Fibroblast of villous mesenchyme (primary cell): Measurements from ENCODE around the gene C2CD4C. TPM values are rescaled to one million over a fixed set of nuclear protein-coding genes. Genes with fewer than 3 reads are reported as not detected.

ENCODE experiments used
- DNase-seq: peaks from one replicate; pipeline ENCODE4 v3.0.0-alpha.2; 2010; ENCODE audit warnings: low read depth
- H3K4me3 ChIP-seq: 2 replicates; pipeline ENCODE4 v1.5.1; 2011; ENCODE audit warnings: low read depth, mild to moderate bottlenecking, low read length
- total RNA-seq: library from RNA; depleted of rRNA; stranded (reverse); fragments of >200 nt; gene quantifications from 2 replicates; pipeline ENCODE4 v1.2.3, GENCODE V29; 2012
- TF ChIP-seq, protein P1 (sequence below): IDR thresholded peaks from 2 replicates; pipeline ENCODE4 v1.5.1; 2012; ENCODE audit warnings: low read depth, mild to moderate bottlenecking, low read length; ENCODE audit not compliant: insufficient read depth

The C2CD4C gene
- total RNA-seq, 1 donor, result not detected

DNA sequence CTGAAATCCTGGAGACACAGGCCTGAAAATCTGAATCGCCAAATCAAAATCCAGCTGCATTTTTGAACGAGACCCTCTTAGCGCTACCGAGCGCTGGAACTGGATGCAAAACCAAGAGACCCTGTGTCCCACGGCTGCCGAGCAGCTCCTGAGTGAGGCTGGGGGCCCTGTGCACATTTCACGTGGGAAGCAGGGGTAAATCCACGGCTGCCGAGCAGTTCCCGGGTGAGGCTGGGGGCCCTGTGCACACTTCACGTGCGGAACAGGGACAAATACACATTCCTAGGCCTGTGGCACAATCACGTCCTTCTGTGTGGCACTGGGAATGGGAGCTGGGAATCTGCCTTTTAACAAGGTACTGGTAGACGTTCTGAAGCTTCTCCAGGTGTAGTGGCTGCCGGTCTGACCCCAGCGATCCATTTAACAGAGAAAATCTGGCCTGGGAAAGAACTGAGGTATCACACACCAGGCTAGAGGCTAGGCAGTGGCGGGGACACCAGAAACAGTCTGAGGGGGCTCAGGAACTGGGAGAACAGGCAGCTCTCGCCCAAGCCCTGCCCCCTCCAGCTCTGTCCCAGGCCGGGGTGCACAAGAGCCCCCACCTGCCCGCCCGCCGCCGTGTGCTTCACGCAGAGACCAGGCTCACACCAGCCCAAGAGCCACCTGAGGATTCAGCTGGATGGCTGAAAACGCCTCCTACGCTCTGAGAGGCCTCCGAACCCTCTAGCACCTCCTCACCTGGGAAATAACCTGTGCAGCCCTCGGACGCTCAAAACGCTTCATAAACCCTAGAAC lies 11.0 kb upstream of the C2CD4C start:
- TF ChIP-seq, protein P1, sequence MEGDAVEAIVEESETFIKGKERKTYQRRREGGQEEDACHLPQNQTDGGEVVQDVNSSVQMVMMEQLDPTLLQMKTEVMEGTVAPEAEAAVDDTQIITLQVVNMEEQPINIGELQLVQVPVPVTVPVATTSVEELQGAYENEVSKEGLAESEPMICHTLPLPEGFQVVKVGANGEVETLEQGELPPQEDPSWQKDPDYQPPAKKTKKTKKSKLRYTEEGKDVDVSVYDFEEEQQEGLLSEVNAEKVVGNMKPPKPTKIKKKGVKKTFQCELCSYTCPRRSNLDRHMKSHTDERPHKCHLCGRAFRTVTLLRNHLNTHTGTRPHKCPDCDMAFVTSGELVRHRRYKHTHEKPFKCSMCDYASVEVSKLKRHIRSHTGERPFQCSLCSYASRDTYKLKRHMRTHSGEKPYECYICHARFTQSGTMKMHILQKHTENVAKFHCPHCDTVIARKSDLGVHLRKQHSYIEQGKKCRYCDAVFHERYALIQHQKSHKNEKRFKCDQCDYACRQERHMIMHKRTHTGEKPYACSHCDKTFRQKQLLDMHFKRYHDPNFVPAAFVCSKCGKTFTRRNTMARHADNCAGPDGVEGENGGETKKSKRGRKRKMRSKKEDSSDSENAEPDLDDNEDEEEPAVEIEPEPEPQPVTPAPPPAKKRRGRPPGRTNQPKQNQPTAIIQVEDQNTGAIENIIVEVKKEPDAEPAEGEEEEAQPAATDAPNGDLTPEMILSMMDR, result no peak
- no peak overlapping the region for H3K4me3 ChIP-seq
- no peak for DNase-seq

DNA sequence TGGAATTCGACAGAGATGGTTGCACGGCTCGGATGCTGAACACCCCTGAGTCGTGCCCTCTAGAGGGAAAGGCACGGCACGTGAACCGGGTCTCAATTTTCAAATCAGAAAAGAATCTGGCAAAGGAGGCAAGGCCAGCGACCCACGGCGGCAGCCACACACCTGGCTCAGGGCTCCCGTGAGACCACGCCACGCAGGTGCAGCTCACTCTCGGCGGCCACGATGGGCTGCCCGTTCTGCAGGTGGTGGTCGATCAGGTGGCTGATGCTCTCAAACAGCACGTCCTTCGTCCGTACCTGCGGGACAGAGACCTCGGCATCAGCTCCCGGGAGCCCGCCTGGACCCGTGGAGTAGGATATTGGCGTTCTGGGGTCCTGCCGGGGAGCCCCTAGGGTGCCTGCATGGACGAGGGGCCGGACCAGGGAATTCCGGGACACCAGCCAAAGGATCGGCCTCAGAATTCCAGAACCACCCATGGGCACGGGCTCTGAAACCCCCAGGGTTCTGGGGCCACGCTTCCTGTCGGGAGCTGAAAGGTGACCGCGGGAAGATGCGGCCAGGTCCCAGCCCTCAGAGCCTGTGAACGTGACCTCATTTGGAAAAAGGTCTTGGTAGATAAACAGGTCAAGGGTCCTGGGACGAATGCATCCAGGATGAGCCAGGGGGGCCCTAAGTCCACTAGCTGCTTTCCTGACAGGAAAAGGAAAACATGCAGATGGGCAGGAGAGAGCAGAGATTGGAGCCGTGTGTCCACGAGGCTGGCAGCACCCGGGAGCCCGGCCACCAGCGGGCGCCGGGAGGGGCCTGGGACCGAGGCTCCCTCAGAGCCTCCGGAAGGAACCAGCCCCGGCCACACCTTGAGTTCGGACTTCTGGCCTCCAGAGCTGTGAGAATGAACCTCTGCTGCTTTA lies 10.1 kb upstream of the C2CD4C start:
- TF ChIP-seq, protein P1, result no peak
- DNase-seq, result no peak
- H3K4me3 ChIP-seq, result no peak overlapping the region

DNA sequence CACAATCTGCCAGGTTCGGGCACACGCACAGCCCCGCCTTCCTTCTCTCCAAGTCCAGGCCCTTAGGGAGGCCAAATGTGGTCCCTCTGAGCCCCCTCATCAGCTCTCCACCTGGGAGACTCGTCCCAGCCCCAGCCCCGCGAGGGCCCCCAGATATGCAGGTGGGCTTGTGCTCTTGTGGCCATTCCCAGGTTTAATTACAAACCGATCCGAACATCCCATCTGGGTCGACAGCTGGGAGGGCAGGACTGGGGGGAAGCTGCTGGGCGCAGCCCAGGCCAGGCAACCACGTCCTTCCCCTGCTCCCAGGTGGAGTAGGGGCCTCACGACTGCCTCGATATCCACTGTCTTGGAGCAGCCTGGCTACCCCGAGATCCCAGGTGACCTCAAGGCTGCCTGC lies 7.5 kb upstream of the C2CD4C start:
- no peak overlapping the region for H3K4me3 ChIP-seq
- TF ChIP-seq, protein P1, result no peak
- DNase-seq, result no peak

DNA sequence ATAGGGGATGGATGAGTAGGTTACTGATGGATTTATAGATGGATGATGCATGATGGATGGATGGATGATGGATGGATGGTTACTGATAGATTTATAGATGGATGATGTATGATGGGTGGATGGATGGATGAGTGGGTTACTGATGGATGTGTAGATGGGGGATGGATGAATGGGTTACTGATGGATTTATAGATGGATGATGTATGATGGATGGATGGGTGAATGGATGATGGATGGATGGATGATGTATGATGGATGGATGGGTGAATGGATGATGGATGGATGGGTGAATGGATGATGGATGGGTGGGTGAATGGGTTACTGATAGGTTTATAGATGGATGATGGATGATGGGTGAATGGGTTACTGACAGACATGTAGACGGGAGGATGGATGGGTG lies 6.3 kb upstream of the C2CD4C start:
- TF ChIP-seq, protein P1, result no peak
- DNase-seq, result no peak
- H3K4me3 ChIP-seq, result no peak overlapping the region

DNA sequence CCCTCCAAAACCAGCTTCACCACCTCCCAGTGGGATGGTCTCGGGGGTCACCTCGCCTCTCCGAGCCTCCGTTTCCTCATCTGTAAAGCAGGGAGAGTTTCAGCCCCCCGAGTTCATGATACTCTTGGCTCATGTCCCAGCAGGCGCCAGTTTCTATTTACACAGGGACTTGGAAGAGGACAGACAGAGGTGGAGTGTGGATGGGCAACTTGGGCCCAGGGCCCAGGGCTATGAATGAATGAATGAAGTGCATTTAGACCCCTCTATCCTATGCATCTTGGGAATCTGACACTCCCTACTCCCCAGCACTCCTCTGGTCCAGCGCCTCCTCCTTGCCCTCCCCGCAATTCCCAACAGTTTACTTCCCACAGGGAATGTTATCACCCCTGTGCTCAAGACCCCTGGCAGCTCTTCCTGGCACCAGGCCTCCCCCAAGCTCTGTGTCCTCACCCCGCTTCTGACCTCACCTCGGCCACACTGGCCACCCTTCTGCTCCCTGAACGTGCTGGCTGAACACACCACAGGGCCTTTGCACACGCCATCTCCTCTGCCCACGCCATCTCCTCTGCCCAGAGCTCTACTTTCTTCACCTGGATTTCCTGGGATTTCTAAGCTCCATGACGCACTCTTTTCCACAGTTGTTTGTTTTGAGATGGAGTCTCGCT lies 4.9 kb upstream of the C2CD4C start:
- no peak overlapping the region for H3K4me3 ChIP-seq
- no peak for DNase-seq
- TF ChIP-seq, protein P1, result no peak
